Osteocyte (in vitro differentiated cells): ENCODE measurements around the gene DELE1. TPM values are rescaled to one million over a fixed set of nuclear protein-coding genes. Genes with fewer than 3 reads are reported as not detected.
A peak's percentile ranks its signal among the peaks of the same experiment; 100 is the strongest.

ENCODE experiments used
- DNase-seq: peaks from one replicate; pipeline ENCODE4 v3.0.0; 2021; ENCODE audit warnings: mixed read lengths; ENCODE audit not compliant: unreplicated experiment; ENCODE audit errors: extremely low spot score
- H3K27ac Mint-ChIP-seq: one replicate; pipeline ENCODE4 v1.8.0; 2021; ENCODE audit warnings: mild to moderate bottlenecking, mixed read lengths; ENCODE audit not compliant: unreplicated experiment
- H3K27me3 Mint-ChIP-seq: one replicate; pipeline ENCODE4 v1.8.0; 2021; ENCODE audit warnings: mixed read lengths; ENCODE audit not compliant: unreplicated experiment
- H3K36me3 Mint-ChIP-seq: one replicate; pipeline ENCODE4 v1.8.0; 2021; ENCODE audit warnings: mixed read lengths; ENCODE audit not compliant: unreplicated experiment
- H3K4me1 Mint-ChIP-seq: one replicate; pipeline ENCODE4 v1.8.0; 2021; ENCODE audit warnings: mixed read lengths; ENCODE audit not compliant: unreplicated experiment
- H3K4me3 Mint-ChIP-seq: one replicate; pipeline ENCODE4 v1.8.0; 2021; ENCODE audit warnings: mild to moderate bottlenecking, moderate library complexity, mixed read lengths; ENCODE audit not compliant: unreplicated experiment
- H3K9me3 Mint-ChIP-seq: one replicate; pipeline ENCODE4 v1.8.0; 2021; ENCODE audit warnings: mixed read lengths; ENCODE audit not compliant: unreplicated experiment
- CTCF ChIP-seq: fragments of 200-600 bp; sonication (generic); IDR thresholded peaks from 2 replicates; pipeline ENCODE4 v1.5.0; 2021; ENCODE audit warnings: antibody characterized with exemption, mild to moderate bottlenecking, moderate library complexity
- total RNA-seq: library from RNA; stranded (reverse); gene quantifications from 2 replicates; pipeline ENCODE4 v1.2.1, GENCODE V29; 2021

Gene DELE1
- total RNA-seq, 1 donor from 2014 or later, result 64.1 TPM

- Mint-ChIP-seq H3K4me3 (peak overlapping the region; percentile 94), H3K4me1 (peaks cover 32% of the 10 kb centered on the region), H3K27me3 (no peaks in the 10 kb centered on the region), H3K36me3 (peaks cover 18% of the 10 kb centered on the region), H3K27ac (peak overlapping the region; percentile 98), H3K9me3 (no peaks in the 10 kb centered on the region)
- no peak for TF ChIP-seq CTCF
- DNase-seq, result no peak
Observed at GRCh38 chr5:141969783-141970771, 46.4 kb downstream of the DELE1 start.

GRCh38 chr5:141973871-141974595 lies 50.4 kb downstream of the DELE1 start:
- Mint-ChIP-seq H3K36me3 (peaks cover 35% of the 10 kb centered on the region), H3K4me1 (peaks cover 30% of the 10 kb centered on the region), H3K4me3 (no peak overlapping the region), H3K27ac (peak overlapping the region; percentile 18), H3K27me3 (no peaks in the 10 kb centered on the region), H3K9me3 (no peaks in the 10 kb centered on the region)
- no peak for TF ChIP-seq CTCF
- DNase-seq, result no peak

GRCh38 chr5:141976176-141976575 lies 52.5 kb downstream of the DELE1 start:
- peaks cover 13% of the 10 kb centered on the region for H3K4me1 Mint-ChIP-seq
- H3K4me3 Mint-ChIP-seq, result no peak overlapping the region
- no peak for TF ChIP-seq CTCF
- H3K27ac Mint-ChIP-seq, result no peak overlapping the region
- no peaks in the 10 kb centered on the region for H3K9me3 Mint-ChIP-seq
- peaks cover 48% of the 10 kb centered on the region for H3K36me3 Mint-ChIP-seq
- no peak for DNase-seq
- no peaks in the 10 kb centered on the region for H3K27me3 Mint-ChIP-seq

GRCh38 chr5:141978389-141978788 lies 54.7 kb downstream of the DELE1 start:
- no peaks in the 10 kb centered on the region for H3K27me3 Mint-ChIP-seq
- TF ChIP-seq CTCF, result no peak
- DNase-seq, result no peak
- H3K4me3 Mint-ChIP-seq, result no peak overlapping the region
- peaks cover 9% of the 10 kb centered on the region for H3K4me1 Mint-ChIP-seq
- peaks cover 58% of the 10 kb centered on the region for H3K36me3 Mint-ChIP-seq
- no peaks in the 10 kb centered on the region for H3K9me3 Mint-ChIP-seq
- no peak overlapping the region for H3K27ac Mint-ChIP-seq

- H3K4me1 Mint-ChIP-seq, result no peaks in the 10 kb centered on the region
- DNase-seq, result no peak
- no peaks in the 10 kb centered on the region for H3K9me3 Mint-ChIP-seq
- TF ChIP-seq CTCF, result no peak
- no peak overlapping the region for H3K27ac Mint-ChIP-seq
- H3K27me3 Mint-ChIP-seq, result no peaks in the 10 kb centered on the region
- peaks cover 59% of the 10 kb centered on the region for H3K36me3 Mint-ChIP-seq
- H3K4me3 Mint-ChIP-seq, result no peak overlapping the region
Observed at GRCh38 chr5:141982626-141983025, 59.0 kb downstream of the DELE1 start.
